HL-60/S4 treated with retinoic acid at 250 ng/mL for 4 days and 3 days (cell line): ENCODE data around the gene GPC6.

Experiments
- in situ Hi-C: fragments of 300-500 bp; cut with MboI; formaldehyde crosslinking; loops from 2 replicates; pipeline ENCODE4 v1.7.0; 2022; ENCODE audit warnings: low sequenced_read_pairs

The GPC6 gene

DNA sequence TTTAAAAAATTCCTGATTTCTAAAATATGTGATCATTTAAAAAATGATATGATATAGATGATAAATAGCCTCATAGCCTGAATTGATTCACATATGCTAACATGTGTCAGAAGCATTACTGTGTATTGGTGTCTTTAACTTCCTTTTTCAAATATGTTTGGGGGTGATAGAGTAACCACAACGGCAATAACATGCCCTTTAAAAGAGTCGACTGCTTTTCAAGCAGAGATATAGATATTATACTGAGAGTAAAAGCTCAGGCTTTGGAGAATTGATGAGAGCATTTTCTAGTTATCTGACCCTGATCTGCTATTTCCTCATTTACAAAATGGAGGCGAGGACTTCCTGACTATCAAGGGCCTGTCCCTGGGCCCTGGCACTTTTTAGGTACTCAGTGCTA, 992.3 kb downstream of the GPC6 start:
- in situ Hi-C loops, result no loop called here

DNA sequence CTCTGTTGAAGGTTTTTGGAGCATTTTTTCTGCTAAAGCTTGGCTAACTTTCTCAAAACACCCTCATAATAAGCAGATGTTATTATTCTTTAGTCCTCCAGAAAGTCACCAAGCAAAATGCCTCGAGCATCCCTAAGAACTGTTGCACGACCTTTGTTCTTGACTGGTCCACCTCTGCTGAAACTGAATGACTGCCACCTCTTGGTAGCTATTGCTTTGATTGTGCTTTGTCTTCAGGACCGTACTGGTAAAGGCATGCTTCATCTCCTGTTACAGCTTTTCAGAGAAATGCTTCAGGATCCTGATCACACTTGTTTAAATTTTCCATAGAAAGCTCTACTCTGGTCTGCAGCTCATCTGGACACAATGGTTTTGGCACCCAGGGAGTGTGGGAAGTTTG, 998.1 kb downstream of the GPC6 start:
- in situ Hi-C loops, result no loop called here

DNA sequence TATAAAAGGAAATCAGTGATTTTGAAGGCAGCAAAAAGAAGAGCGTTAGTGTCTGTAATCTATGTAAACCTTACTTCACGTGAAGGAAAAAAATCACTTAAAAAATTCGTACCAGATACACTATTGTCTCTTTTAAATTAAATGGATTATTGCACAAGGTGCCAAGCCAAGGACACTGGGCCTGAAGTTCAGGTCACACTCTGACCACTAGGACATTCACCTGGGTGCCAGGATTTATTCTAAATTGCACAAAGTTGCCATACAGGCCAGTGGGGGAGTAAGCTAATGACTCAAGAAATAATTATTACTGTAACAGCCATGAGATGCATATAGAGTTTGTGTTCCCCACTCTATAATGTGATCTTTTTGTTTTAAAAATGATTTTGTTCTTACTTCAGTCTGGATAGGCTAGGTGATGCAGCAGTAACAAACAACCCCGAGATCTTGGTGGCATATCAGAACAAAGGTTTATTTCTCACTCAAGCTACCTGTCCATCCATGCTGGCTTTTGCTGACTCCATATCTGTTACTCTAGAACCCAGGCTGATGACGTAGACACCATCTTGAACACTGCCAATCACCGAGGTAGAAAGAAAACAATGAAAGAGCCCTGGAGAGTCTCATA, 1000.8 kb downstream of the GPC6 start:
- in situ Hi-C loops, result no loop called here

DNA sequence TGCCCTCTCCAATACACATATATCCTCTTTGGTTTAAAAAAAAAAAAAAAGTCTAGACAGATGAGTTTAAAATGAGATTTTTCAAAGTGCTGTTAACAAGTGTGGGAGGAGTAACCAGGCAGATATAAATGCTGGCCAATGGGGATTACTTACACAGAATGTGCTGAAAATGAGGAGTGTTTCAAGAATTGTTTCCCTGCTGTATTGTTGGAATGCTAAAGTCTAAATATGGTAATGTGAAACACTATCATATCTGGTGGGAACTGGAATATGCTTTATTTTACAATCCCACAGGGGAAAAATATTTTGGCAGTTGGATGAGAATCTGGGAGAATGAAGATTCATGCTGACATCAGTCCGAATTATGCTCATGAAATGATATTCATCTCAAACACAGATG, 1002.2 kb downstream of the GPC6 start:
- in situ Hi-C loops, result no loop called here

DNA sequence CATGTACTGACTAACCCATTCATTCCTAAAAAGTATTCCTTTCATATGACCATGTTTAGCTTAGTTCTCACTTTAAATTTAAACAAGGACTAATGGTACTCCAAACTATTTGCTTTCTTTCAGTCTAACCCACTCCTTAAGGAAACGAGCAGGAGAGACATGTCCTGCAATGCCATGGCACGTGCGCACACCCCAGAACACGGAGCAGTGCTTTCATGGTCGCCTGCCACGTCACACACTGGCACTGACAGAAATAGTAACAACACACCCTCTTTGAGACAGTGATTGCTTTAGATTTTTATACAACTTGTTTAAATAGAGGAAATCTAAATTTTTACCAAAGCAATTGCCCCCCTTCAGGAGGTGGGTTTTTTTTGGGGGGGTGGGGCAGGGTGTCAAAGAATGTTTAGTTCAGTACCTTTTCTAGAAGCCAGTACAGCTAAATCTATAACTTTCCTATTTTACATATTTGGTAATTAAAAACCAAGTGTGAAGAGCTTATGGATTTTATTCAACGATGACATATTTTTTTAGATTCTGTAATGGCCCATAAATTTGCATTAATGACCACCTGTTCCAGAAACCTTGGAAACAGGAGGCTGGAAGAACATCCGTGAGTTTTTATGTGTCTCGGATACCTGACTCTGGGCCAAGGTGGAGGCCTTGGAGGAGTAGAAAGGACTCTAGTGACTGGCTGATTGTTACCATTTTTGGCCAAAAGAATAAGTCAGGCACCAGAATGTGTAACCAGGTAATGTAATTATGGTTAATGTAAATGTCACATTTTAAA, 1005.7 kb downstream of the GPC6 start:
- in situ Hi-C loops, result no loop called here

DNA sequence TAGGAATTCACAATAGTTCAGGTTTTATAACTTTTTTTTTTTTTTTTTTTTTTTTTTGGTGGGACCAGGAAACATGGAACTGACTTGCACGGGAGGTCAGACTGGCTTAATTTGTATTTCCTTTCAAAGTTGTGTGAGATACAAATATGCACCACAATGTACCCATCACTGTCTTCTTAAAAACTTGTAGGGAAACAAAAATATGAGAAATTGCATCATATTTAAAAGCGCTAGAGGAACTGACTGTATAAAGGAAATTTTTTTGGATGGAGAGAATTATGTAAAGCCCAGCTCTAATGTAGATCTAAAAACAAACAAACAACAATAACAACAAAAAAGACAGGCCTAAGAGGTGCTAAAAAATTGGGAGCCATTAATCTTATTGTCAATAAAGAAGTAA, 1006.3 kb downstream of the GPC6 start:
- in situ Hi-C loops, result no loop called here

DNA sequence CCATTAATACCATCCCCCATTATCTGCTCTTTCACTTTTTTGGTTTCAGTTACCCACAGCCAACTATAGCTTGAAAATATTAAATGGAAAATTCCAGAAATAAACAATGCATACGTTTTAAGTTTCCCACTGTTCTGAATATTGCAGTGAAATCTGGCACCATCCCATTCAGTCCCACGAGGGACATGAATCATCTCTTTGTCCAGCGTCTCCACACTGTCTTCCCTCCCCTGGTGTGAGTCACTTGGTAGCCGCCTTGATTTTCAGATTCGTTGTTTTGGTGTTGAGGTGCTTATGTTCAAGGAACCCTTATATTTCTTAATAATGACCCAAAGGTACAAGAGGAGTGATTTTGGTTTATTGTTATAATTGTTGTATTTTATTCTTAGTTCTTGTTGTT, 1006.8 kb downstream of the GPC6 start:
- in situ Hi-C loops, result no loop called here

DNA sequence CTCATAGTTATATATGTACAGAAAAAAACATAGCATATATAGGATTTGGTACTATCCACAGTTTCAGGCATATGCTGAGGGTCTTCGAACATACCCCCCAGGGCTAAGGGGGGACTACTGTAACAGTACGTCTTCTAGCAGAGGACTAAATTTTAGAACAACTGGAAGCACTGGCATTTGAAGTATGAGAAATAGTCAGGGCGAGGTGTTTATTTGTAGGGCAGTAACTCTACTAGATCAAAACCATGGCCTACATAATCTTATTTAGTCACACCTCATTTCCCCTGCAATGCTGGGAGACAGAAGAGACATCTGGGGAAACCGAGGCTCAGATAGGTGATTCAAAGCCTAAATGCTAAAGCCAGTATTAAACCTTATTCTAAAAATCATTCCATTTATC, 1007.2 kb downstream of the GPC6 start:
- in situ Hi-C loops, result no loop called here

DNA sequence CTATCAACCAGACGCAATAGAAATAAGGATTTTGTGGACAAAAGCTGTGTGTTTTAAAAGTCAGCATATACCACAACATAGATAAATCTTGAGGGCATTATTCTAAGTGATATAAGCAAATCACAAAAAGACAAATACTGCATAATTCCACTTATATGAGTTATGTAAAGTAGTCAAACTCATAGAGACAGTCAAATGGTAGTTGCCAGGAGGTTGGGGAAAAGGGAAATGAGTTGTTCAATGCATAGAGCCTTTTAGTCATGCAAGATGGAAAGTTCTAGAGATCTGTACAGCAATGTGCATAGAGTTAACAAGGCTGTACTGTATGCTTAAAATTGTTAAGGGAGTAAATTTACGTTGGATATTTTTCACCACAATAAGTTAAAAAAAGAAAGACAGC, 1008.1 kb downstream of the GPC6 start:
- in situ Hi-C loops, result no loop called here

DNA sequence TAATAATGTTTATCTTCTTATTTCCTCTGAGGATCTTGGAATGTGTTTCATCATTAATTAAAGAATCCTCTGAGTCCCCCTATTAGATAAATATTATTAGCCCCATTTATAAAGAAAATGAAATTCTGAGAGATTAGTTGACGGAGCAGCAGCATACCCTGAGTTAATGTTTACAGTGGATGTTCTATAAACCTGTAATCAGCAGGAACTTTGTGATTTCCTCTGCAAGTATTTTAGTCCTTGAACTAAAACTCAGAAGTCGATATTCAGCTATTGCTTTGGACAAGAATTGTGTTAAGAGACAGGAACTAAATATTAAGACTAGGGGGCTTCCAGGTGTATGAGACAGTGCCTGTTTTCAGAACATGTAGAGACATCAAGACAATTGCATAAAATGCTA, 1009.5 kb downstream of the GPC6 start:
- in situ Hi-C loops, result no loop called here

DNA sequence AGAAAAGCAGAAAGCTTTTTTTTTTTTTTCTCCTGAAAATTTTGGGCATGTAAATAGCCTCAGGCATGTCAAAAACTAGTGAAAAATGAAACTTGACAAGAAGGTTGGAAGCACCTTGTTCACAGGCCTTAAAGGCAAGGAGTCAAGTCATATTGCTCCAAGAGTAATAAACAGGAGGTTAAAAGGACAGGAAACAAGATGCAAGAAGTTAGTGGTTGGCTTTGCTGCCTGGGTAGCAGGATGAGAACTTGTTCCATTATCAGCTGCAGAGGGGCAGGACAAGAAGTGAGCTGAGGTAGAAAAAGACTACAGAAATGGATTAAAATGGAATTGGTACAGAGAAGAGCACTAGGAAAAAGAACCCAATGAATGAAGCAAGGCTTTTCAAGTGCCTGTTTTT, 1010.3 kb downstream of the GPC6 start:
- in situ Hi-C loops, result no loop called here

DNA sequence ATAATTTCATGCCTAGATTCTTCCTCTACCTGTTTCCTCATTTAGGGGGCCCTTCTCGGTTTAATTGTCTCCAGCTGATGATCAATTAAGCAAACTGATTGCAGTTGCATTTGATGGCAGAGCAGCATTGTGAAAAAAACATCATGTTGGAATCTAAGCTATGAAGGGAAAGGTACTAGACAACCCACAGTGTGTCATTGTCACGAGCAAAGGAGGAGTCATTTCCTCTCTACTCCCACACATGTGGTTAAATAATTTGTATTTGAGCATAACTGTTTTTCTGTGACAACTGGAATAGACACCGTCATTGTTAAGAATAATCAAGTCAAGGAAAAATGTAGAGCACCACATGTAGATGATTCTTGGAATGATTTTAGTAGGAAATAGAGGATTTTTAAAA, 1012.5 kb downstream of the GPC6 start:
- in situ Hi-C loops, result no loop called here

DNA sequence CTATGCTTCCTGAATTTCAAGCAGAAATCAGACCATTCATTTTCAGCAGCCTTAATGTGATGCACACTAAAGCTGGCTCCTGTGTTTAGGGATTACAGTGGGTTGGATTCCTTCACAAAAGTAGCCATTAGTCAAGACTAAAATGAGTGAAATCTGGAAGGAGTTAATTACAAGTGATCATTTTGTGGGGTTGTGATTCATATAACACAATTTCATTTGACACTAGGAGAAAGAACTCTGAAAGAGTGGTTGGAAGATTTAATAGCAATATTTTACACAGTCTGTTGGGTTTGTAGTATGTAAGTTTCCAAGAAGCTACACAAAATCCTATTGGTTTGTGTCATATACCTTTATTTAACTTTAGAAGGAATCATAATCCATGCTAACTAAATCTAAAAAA, 1015.9 kb downstream of the GPC6 start:
- in situ Hi-C loops, result no loop called here

DNA sequence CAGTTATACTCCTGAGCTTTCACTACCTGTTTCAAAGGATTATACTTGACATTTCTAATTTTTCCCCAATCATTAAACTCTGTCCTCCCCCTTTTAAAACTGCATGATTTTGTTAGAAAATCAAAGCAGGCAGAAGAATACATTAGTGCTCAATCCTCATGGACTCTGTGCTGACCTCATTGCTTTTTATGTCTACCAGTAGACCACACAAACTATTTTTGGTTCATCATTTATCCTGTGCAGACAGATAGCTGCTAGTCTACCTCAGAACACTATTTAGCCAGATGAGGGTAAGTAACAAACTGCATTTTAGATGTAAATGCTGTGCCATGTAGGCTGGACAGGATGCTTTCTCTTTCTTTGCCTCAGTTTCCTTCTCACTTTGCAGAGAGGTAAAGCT, 1016.9 kb downstream of the GPC6 start:
- in situ Hi-C loops, result no loop called here

DNA sequence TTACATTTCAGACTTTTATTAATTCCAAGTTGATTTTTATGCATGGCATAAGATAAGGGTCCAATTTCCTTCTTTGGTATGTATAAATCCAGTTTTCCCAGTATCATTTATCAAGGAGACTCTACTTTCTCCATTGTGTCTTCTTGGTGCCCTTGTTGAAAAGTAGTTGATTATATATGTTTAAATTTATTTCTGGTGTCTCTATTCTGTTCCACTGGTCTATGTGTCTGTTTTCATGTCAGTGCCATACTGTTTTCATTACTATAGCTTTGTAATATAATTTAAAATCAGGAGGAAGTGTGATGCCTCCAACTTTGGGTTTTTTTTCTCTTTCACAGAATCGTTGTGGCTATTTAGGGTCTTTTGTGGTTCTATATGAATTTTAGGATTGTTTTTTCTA, 1019.9 kb downstream of the GPC6 start:
- in situ Hi-C loops, result no loop called here

DNA sequence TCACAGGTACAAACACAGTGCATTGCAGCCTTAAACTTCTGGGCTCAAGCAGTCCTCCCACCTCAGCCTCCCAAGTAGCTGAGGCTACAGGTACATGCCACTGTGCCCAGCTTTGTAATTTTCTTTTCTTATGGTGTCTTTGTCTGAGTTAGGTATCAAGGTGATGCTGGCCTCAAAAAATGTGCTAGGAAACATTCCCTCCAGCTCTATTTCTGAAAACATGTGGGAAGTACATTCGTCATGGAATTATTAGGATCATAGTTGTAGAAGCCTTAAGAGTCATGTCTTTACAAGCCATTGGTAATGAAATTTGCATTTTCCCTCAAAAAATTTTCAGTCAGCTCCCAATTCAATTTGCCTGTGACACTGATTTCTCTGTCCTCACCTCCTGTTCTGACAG, 1021.3 kb downstream of the GPC6 start:
- in situ Hi-C loops, result no loop called here

DNA sequence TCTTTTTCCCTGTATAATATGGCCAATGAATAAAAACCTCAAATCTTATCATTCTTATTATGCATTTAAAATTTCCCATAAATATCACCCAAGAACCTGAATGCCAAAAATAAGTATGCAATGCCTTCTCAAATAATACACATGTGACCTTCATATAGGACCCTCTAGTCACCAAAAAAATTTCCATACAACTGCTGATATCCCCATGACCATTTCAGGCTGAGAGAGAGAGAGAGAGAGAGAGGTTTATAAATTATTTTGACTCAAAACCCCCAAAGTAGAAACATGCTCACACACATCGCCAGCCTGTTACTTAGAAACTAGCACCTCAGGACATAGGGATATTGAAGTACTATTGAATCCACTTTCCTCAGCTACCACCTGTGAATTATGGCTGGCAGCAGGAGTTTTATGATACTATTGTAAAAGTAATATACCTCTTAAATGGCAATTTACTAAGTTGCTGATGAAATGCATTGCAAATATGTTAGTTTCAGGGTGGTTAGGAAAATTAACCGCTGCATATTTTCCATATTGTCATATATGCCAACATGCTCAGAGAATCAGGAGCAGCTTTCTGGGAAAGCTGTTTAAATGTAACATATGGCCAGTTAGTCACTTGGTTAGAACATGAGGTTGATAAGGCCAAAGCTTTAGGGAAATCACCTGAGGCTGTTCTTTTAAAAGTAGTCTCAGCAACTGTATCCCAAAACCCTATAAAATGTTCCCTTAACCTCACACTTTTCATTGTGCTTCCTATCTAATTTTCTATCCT, 1022.0 kb downstream of the GPC6 start:
- in situ Hi-C loops, result no loop called here

DNA sequence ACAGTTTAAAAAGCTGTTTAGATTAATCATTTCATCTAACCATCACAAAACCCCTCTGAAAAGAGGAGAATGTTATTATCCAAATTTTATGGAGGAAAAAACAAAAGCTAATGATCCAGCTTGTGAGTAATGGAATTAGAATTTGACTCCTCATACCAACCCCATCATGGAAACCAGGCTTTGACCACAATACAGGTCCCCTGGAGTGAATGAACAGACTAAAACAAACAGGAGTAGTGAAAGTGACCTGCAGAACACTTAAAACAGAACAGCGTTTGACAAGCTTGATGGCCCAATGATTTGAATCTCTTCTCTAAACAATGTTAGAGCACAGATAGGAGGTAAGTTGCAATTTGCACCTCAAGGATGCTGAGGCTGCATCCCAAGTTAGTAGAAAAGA, 1022.9 kb downstream of the GPC6 start:
- in situ Hi-C loops, result no loop called here

DNA sequence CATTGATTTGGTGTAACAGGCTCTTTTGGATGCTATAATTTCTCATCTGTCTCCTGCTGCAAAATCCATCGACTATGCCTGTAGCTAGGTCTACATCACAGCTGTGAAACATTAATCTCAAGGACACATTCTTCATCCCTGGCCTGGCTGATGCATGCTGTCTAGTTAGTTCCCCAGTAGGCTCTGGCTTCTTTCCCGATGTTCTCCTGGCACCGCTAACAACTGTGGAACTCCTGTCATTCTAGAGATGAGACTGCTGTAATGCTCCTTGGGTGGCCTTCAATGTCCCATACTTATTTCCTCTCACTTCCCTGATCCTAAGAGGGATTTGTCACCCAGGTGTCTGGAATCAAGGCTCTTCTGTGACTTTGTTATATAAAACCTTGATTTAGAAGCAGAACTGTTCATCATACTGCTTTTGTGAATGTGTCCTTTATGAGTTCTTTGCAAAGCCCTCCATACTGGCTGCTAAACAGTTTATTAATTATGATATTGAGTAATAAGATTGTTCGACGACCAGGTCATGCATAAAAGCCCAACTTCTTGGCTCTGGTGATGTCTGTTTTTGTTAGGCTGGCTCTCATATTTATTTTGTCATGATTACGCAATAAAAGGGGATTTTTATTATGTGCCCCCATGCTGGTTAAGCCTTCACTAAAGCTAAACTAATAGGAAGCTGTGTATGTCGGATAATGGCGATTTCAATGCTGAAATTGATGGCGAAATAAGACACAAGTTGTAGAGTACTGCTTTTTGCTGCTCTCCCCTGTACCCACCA, 1025.4 kb downstream of the GPC6 start:
- in situ Hi-C loops, result no loop called here

DNA sequence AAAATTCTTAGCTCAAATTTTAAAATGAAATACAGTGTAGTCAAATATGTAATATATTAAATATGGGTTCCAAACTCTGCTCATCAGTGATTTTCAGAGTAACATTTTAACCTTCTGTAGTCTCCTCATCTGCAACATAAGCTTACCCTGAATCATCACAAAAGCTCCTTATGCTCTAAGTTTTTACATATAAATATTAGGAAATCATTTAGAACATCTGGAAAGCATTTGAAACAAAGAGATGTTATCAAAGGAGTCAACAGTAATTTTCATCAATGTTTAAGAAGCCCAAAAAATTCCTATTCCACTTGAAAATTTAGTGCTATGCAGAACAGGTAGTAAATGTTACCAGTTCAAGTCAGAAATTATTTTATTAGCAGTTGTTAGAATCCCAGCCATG, 1028.1 kb downstream of the GPC6 start:
- in situ Hi-C loops, result no loop called here

DNA sequence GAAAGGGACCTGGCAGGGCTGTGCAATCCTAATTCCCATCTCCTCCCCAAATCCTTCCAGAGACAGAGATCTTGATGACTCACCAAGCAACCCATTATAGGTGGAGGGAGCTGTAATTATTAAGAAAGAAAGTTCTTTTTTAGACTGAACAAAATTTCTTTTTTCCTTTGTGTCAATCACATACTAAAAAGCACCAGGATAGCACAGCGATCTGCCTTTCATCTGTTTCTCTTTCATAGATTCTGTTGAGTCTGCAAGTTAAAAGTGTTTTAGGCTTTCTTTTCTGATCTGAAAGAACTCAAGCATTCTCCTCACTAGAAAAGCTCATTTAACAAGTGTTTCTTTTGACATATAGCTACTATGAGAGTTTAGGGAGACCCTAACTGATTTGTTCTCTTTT, 1030.1 kb downstream of the GPC6 start:
- in situ Hi-C loops, result no loop called here
